ENCODE data around the gene TRIM31.

DNA sequence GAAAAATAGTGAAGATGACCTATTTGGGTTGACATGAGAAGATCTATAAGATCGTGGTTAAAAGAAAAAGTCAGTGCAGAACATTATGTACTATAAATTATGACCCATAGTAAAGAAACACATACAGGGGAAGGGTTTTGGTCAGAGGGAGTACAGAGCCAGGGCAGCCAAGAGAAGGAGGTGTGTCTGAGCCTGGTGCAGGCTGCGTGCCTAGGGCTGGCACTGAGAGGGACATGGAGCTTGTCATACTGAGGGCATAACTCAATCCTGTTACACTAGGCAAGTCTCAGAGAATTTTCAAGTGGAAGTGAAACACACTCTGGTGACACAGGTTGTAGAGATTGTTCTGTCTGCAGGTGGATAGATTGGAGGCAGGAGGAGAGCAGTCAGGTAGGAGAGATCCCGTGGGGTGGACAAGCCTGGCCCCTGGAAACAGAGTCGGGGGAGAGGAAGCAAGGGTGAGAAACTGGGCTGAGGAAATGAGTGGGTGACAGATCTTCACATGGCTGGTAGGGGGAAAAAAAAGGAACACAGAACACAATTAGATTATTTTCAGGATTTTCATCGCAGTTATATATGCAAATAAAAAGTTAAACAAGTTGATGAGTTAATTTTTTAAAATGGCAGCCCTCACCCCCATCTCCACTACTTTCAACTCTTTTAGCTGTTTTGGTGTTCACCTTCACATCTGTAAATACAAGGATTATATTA, 18.8 kb downstream of the TRIM31 start:
- TF ChIP-seq GATA2 (IDR thresholded peaks at IDR 0.05; ENCODE audit: low read depth, low read length) (no peak), GATA3 (IDR thresholded peaks at IDR 0.05; ENCODE audit: low read depth, low read length) (no peak)

All from SH-SY5Y (cell line).